PFSK-1 (cell line): ENCODE results near the gene CPXM1.
A peak's percentile ranks its signal among the peaks of the same experiment; 100 is the strongest.

Experiments
- FOXP2 ChIP-seq: optimal IDR thresholded peaks from 2 replicates; pipeline ENCODE3; 2011; ENCODE audit warnings: borderline replicate concordance, control low read depth, inconsistent platforms; ENCODE audit not compliant: insufficient read depth; ENCODE audit errors: extremely low read length, extremely low read depth
- POLR2AphosphoS5 ChIP-seq: IDR thresholded peaks from 2 replicates; pipeline ENCODE4 v1.6.1; 2012; ENCODE audit warnings: low read depth, mild to moderate bottlenecking, control low read depth, low read length, moderate library complexity
- SIN3A ChIP-seq: IDR thresholded peaks from 2 replicates; pipeline ENCODE4 v1.6.1; 2012; ENCODE audit warnings: mild to moderate bottlenecking, low read length, moderate library complexity, borderline replicate concordance; ENCODE audit not compliant: insufficient read depth
- TAF1 ChIP-seq: IDR thresholded peaks from 2 replicates; pipeline ENCODE4 v1.6.1; 2012; ENCODE audit warnings: low read length, control low read depth, borderline replicate concordance; ENCODE audit not compliant: insufficient read depth
- TF ChIP-seq, protein P1 (sequence below), 2 experiments: IDR thresholded peaks; 2 replicates each; pipeline versions ENCODE4 v1.6.1 to v1.8.0; 2011 to 2012; ENCODE audit warnings: low read depth in 2 of 2, low read length in 2 of 2, control low read depth in 1 of 2, inconsistent platforms in 1 of 2, mild to moderate bottlenecking in 1 of 2, moderate library complexity in 1 of 2; ENCODE audit not compliant: insufficient read depth in 1 of 2

The CPXM1 gene

DNA sequence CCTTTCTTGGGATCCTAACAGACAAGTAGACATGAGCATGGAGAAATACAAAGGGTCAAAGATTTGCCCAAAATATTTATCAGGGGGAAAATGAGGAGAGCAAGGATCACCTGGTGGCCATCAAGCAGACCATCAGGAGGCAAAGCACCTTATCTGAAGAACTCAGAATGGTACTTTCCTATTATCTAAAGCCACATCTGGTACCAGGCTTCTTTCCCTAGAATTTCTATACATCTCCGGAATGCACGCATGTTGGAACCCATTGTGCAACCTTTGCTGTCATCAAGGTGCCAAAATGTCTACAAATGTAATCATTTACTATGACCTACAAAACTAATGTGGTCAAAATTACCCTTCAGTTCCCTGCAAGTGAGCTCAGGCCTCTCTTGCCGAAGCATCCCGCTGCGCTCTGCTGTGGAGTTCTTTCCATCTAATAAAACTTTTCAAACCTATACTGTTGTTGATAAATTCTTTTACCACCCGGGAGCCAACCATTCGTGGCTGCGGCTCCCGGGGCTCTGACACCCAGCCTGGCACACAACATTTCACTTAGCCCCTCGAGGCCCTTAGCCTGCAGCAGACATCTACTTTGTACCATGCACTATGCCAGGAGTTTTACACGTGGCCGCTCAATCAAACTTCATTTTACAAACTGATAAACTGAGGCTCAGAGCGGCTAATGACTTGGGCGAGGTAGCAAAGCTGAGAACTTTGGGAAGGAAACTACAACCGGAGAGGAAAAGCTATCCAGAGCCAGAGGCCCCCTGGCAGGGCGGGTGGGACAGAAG is 3.8 kb upstream of the CPXM1 start:
- TF ChIP-seq FOXP2 = no peak
- no peak for TF ChIP-seq SIN3A
- no peak for TF ChIP-seq POLR2AphosphoS5
- TF ChIP-seq, protein P1, sequence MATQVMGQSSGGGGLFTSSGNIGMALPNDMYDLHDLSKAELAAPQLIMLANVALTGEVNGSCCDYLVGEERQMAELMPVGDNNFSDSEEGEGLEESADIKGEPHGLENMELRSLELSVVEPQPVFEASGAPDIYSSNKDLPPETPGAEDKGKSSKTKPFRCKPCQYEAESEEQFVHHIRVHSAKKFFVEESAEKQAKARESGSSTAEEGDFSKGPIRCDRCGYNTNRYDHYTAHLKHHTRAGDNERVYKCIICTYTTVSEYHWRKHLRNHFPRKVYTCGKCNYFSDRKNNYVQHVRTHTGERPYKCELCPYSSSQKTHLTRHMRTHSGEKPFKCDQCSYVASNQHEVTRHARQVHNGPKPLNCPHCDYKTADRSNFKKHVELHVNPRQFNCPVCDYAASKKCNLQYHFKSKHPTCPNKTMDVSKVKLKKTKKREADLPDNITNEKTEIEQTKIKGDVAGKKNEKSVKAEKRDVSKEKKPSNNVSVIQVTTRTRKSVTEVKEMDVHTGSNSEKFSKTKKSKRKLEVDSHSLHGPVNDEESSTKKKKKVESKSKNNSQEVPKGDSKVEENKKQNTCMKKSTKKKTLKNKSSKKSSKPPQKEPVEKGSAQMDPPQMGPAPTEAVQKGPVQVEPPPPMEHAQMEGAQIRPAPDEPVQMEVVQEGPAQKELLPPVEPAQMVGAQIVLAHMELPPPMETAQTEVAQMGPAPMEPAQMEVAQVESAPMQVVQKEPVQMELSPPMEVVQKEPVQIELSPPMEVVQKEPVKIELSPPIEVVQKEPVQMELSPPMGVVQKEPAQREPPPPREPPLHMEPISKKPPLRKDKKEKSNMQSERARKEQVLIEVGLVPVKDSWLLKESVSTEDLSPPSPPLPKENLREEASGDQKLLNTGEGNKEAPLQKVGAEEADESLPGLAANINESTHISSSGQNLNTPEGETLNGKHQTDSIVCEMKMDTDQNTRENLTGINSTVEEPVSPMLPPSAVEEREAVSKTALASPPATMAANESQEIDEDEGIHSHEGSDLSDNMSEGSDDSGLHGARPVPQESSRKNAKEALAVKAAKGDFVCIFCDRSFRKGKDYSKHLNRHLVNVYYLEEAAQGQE (IDR thresholded peaks at IDR 0.05; ENCODE audit: insufficient read depth in 1 of 2, low read depth in 2 of 2, low read length in 2 of 2) = no peak
- TF ChIP-seq TAF1 = no peak

DNA sequence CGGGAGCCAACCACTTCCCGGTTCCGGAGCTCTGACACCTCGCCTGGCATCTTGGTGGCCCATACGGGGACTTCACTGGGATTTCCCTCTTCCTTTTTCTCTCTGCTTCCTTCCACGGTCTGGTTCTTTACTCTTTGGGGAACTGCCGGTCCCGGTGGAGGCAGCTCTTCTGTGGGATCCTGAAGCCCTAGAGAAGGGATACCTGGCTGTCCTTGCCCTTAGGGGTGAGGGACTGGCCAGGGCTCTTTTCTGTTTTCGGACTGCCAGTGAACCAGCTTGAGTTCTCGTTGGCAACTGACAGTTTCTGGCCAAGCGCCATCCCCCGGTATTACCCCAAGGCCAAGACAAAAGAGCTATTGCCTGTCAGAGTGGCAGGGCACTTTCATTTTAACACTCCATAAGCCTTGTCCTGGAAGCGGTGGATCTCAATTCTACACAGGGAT is 880 bp upstream of the CPXM1 start:
- TF ChIP-seq TAF1 (no peak), POLR2AphosphoS5 (no peak), SIN3A (no peak), FOXP2 (no peak)
- TF ChIP-seq, protein P1 (IDR thresholded peaks at IDR 0.05; ENCODE audit: insufficient read depth in 1 of 2, low read depth in 2 of 2, low read length in 2 of 2) = no peak

DNA sequence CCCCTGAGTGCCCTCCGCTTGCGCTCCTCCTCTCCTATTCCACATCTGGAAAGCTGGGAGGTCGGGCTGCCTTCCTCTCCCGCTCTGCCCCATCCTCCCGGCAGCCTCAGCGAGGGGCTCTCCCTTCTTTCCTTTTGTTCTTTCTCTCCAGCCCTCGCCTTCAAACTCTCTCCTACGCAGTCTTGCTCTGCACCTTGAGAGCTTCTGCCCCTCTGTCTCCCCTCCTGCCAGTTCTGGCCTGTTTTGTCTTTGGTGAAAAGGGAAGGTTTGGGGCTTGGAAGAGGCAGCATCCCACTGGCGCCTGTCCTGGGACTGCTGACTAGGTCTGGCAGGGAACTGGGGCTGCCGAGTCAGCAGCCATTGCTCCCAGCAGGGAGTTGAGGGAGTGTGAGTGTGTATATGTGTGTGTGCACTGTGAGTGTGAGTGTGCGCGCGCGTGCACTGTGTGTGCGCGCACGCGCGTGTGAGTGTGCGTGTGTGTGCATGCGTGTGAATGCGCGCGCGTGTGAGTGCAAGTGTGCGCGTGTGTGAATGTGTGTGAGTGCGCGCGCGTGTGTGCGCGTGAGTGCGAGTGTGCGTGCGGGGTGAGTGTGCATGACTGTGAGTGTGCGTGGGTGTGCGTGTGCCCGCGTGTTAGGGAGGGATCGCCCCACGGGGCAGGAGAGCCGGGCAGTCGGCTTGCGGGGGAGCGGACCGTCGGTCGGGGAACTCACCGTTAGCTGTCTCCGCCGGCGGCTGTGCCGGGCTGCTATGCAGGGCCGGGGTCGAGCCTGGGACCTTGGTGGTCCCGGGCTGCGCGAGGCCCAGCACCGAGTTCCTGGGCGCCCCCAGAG is 523 bp downstream of the CPXM1 start:
- TF ChIP-seq POLR2AphosphoS5 (no peak), FOXP2 (no peak), SIN3A (no peak)
- TF ChIP-seq, protein P1 (IDR thresholded peaks at IDR 0.05; ENCODE audit: insufficient read depth in 1 of 2, low read depth in 2 of 2, low read length in 2 of 2) = peak in 1 of 2 experiments; percentile 63; a peak in 1 of 4 replicates

DNA sequence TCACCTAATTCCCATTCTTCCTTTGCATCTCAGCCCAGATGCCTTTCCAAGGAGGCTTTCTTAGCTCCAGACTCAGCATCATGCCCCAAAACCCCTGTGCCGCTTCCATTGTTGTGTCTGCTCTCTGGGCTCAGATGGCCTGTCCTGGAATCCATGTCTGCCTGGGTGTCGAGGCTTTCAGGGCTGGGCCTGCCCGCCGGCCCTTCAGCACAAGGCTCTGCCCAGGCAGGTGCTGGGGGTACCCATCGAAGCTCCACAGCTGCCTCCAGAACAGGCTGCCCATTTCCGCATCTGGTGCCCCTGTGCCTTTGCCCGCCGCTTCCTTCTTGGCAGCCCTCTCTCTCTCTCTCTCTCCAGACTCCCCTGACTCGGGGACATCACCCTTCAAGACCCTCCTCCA is 1.2 kb downstream of the CPXM1 start:
- TF ChIP-seq, protein P1 (IDR thresholded peaks at IDR 0.05; ENCODE audit: insufficient read depth in 1 of 2, low read depth in 2 of 2, low read length in 2 of 2) = no peak
- TF ChIP-seq SIN3A (no peak), POLR2AphosphoS5 (no peak), TAF1 (no peak), FOXP2 (no peak)
